ENCODE data around the gene LRRN3.

GRCh38 chr7:111057066-111057465 is 33.9 kb upstream of the LRRN3 start:
- TF ChIP-seq CTCF (IDR thresholded peaks at IDR 0.05; ENCODE audit: low read length): no peak
- no peak for TF ChIP-seq EZH2phosphoT487 (IDR thresholded peaks at IDR 0.05; ENCODE audit: low read length)
- no peak for TF ChIP-seq EZH2 (optimal IDR thresholded peaks at IDR 0.05; ENCODE audit: low read depth, low read length)
